ENCODE results near the gene PCSK1N.

Gene PCSK1N

GRCh38 chrX:48789366-48790220 lies 45.8 kb downstream of the PCSK1N start:
- DNase-seq (ENCODE audit: low spot score), result no peak

DNA sequence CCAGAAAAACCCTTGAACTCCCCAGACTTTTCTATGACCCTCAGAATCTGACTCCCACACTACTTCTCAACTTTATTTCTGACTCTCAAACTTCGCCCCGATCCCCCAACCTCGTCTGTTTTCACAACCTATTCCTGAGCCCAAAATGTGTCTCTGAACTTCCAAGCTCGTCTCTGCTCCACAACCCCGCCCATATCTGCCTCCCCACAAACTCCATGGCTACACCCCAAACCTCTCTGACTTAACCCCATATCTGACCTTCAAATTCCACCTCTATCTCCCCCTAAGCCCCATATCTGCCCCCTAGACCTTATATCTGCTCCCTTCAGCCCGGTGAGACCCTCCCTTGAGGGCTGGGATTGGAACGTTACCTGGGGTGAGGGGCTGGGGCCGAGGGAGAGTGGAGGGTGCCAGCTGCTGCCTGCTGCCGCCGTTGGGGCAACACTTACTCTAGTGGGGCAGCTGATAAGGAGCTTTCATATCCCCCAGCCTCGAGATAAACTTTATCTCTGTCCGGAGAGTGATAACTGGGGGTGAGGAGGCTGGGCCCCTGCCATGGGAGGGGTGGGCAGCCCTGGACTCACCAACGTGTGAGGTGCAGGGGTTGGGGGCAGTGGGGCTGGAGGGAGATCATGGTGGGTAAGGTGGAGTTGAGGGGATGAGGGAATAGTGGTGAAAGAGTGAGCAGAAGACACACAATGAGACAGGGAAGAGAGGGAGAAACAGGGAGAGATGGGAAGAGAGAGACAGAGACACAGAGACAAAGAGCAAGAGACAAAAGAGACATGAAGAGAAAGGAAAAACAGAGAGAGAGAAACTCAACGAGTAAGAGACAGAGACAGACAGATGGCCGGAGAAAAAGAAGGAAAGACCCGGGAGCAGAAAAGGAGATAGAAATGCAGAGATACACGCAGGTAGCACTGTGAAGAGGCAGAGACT lies 47.6 kb downstream of the PCSK1N start:
- no peak for DNase-seq (ENCODE audit: low spot score)

GRCh38 chrX:48786825-48787504 lies 48.4 kb downstream of the PCSK1N start:
- no peak for DNase-seq (ENCODE audit: low spot score)

GRCh38 chrX:48786341-48786800 lies 49.0 kb downstream of the PCSK1N start, which contains the start of gene GATA1:
TSS of gene GATA1 (plus strand) at chrX:48786590. CDS start at chrX:48791110, 4,520 bp downstream.
- DNase-seq (ENCODE audit: low spot score), result no peak

- no peak for DNase-seq (ENCODE audit: low spot score)
These were observed 49.7 kb downstream of the PCSK1N start for GRCh38 chrX:48785540-48786214.

- DNase-seq (ENCODE audit: low spot score), result no peak
These were observed 50.2 kb downstream of the PCSK1N start for GRCh38 chrX:48785186-48785539.

- DNase-seq (ENCODE audit: low spot score), result no peak
These were observed 50.7 kb downstream of the PCSK1N start for GRCh38 chrX:48784726-48785125.

GRCh38 chrX:48782795-48783194 lies 52.6 kb downstream of the PCSK1N start:
- no peak for DNase-seq (ENCODE audit: low spot score)

- DNase-seq (ENCODE audit: low spot score), result no peak
These were observed 53.2 kb downstream of the PCSK1N start for GRCh38 chrX:48782216-48782615.

DNA sequence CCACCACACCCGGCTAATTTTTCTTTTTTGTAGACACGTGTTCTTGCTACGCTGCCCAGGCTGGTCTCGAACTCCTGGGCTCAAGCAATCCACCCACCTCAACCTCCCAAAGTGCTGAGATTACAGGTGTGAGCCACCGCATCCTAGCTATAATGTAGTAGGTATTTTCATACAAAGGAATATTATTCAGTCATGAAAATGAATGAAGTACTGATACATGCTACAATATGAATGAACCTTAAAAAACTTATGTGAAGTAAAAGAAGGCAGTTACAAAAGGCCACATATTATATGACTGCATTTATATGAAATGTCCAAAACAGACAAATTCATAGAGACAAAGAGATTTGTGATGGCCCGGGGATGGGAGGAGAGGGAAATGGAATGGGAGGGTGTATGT lies 53.7 kb downstream of the PCSK1N start:
- DNase-seq (ENCODE audit: low spot score), result no peak
